Measurements from ENCODE around the gene SPDYE17. TPM values are rescaled to one million over a fixed set of nuclear protein-coding genes. Genes with fewer than 3 reads are reported as not detected.
"Not testable (repeated sequence)": the region's sequence is repeated elsewhere in the genome, so short reads cannot be mapped to it uniquely, and the experiment has no call there.

SPDYE17 gene
- total RNA-seq, 1 donor from 2014 or later = not detected

GRCh38 chr7:76977761-76978367, 54.3 kb downstream of the SPDYE17 start:
- H3K27ac Mint-ChIP-seq; H3K9ac ChIP-seq; H3K27ac ChIP-seq; H3K4me1 ChIP-seq; H3K9me3 Mint-ChIP-seq; DNase-seq (ENCODE audit: low spot score); H3K4me3 Mint-ChIP-seq; H3K4me2 ChIP-seq; H3K27me3 Mint-ChIP-seq (ENCODE audit: insufficient read depth, low read depth); H3K4me3 ChIP-seq; H3K4me1 Mint-ChIP-seq; H3K9me3 ChIP-seq (ENCODE audit: low read depth); H3K36me3 Mint-ChIP-seq; H3K36me3 ChIP-seq; H2AFZ ChIP-seq (replicated peaks); H3K27me3 ChIP-seq; H3F3A ChIP-seq (ENCODE audit: low read depth); H4K20me1 ChIP-seq (ENCODE audit: low read depth); H3K79me2 ChIP-seq (ENCODE audit: low read depth): not testable (repeated sequence)

- not testable (repeated sequence) for H3K4me1 ChIP-seq; H3K27ac ChIP-seq; H3K9me3 ChIP-seq (ENCODE audit: low read depth); H2AFZ ChIP-seq (replicated peaks); H3K4me1 Mint-ChIP-seq; H3F3A ChIP-seq (ENCODE audit: low read depth); H3K9me3 Mint-ChIP-seq; H3K36me3 ChIP-seq; H3K4me3 ChIP-seq; H4K20me1 ChIP-seq (ENCODE audit: low read depth); H3K79me2 ChIP-seq (ENCODE audit: low read depth); H3K27me3 ChIP-seq; H3K36me3 Mint-ChIP-seq; DNase-seq (ENCODE audit: low spot score); H3K27me3 Mint-ChIP-seq (ENCODE audit: insufficient read depth, low read depth); H3K4me2 ChIP-seq; H3K9ac ChIP-seq; H3K27ac Mint-ChIP-seq; H3K4me3 Mint-ChIP-seq
These were observed 57.2 kb downstream of the SPDYE17 start for GRCh38 chr7:76974793-76975579.

GRCh38 chr7:76974336-76974735, 57.8 kb downstream of the SPDYE17 start:
- not testable (repeated sequence) for H3K9me3 ChIP-seq (ENCODE audit: low read depth); H3K4me1 ChIP-seq; H3K9ac ChIP-seq; H3K9me3 Mint-ChIP-seq; H3K4me1 Mint-ChIP-seq; H3K27me3 ChIP-seq; H4K20me1 ChIP-seq (ENCODE audit: low read depth); DNase-seq (ENCODE audit: low spot score); H3K36me3 ChIP-seq; H3K27me3 Mint-ChIP-seq (ENCODE audit: insufficient read depth, low read depth); H3F3A ChIP-seq (ENCODE audit: low read depth); H2AFZ ChIP-seq (replicated peaks); H3K4me3 Mint-ChIP-seq; H3K4me2 ChIP-seq; H3K79me2 ChIP-seq (ENCODE audit: low read depth); H3K4me3 ChIP-seq; H3K27ac ChIP-seq; H3K27ac Mint-ChIP-seq; H3K36me3 Mint-ChIP-seq

- not testable (repeated sequence) for H3K27me3 ChIP-seq; H3K79me2 ChIP-seq (ENCODE audit: low read depth); H3K4me1 ChIP-seq; H3K9me3 Mint-ChIP-seq; H3K9me3 ChIP-seq (ENCODE audit: low read depth); H3K36me3 Mint-ChIP-seq; H2AFZ ChIP-seq (replicated peaks); H3K36me3 ChIP-seq; H3K4me2 ChIP-seq; H3F3A ChIP-seq (ENCODE audit: low read depth); H4K20me1 ChIP-seq (ENCODE audit: low read depth); H3K4me3 ChIP-seq; H3K27me3 Mint-ChIP-seq (ENCODE audit: insufficient read depth, low read depth); H3K4me1 Mint-ChIP-seq; DNase-seq (ENCODE audit: low spot score); H3K27ac Mint-ChIP-seq; H3K27ac ChIP-seq; H3K4me3 Mint-ChIP-seq; H3K9ac ChIP-seq
These were observed 59.8 kb downstream of the SPDYE17 start for GRCh38 chr7:76972391-76972790.

Small RNA genes within 50 kb of the gene (small RNA-seq; reads per million reads assigned to genes)
- gene RF00019 = not detected

Other genes with a start within 250 kb of the SPDYE17 start
- gene SPDYE18, start 30.2 kb upstream of the SPDYE17 start, total RNA-seq (ENCODE audit: low replicate concordance) = 0.19 TPM in 1 of 2 replicates, not detected in the other
- 2.1 and 6.1 TPM in 2 replicates for gene CCDC146, start 90.3 kb upstream of the SPDYE17 start, total RNA-seq (ENCODE audit: low replicate concordance)
- not detected in 2 replicates for gene FGL2, start 167.5 kb upstream of the SPDYE17 start, total RNA-seq (ENCODE audit: low replicate concordance)

Measured in neural progenitor cell (in vitro differentiated cells).